Measurements from ENCODE around the gene SPATA6L. TPM values are rescaled to one million over a fixed set of nuclear protein-coding genes. Genes with fewer than 3 reads are reported as not detected.
"Not testable (repeated sequence)": the region's sequence is repeated elsewhere in the genome, so short reads cannot be mapped to it uniquely, and the experiment has no call there.

Gene SPATA6L
- total RNA-seq, 1 experiment from 2014 or later, result 4.4 TPM

DNA sequence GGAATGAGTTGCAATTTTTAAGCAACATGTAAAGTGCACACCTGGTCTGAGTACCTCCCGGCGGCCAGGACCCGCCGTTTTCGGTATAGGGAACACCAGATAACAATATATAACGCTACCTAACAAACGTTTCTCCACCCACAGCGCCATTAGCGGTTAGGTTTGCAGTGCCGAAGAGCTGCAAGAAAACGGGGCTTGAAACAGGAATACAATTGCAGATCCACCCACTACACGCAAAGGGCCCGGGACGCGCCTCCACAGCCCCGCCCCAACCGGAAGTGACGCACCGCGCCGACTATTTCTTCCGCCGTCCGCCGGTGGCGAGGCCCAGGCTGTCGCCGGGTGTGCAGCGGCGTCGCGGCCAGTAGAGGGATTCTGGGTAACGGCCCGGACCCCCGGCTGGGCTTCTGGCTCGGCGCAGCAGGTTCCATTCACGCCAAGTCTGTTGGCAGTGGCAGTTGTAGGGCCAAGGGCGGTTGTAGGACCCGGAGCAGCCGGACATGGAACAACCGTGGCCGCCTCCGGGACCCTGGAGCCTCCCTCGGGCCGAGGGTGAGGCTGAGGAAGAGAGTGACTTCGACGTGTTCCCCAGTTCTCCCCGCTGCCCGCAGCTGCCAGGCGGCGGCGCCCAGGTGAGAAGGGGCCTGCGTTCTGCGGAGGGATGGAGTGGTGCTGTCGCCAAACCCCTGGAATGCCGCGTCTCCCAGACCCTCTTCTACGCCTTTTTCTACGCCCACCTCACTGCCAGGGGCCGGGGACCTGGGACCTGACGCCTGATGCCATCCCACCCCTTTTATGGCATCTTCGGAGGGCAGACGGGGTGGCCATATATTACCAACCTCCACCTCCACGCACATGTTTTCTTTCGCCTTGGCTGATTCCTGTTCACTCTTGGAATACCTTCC, 13.2 kb upstream of the SPATA6L start, which contains the start of gene CDC37L1:
Gene CDC37L1 (plus strand): TSS at position 302 of the 905 bp plus-strand sequence. CDS start 199 bp downstream, at position 501.
- in situ Hi-C loops (cut with HindIII; ENCODE audit: low pct_unique_long_range_greater_than_20kb, low sequenced_read_pairs), result no loop called here
- peak; percentile 92 for DNase-seq (ENCODE audit: low read depth)

GRCh38 chr9:4678679-4679267, 12.5 kb upstream of the SPATA6L start:
- peak; percentile 65 for DNase-seq (ENCODE audit: low read depth)
- in situ Hi-C loops (cut with HindIII; ENCODE audit: low pct_unique_long_range_greater_than_20kb, low sequenced_read_pairs), result no loop called here

DNA sequence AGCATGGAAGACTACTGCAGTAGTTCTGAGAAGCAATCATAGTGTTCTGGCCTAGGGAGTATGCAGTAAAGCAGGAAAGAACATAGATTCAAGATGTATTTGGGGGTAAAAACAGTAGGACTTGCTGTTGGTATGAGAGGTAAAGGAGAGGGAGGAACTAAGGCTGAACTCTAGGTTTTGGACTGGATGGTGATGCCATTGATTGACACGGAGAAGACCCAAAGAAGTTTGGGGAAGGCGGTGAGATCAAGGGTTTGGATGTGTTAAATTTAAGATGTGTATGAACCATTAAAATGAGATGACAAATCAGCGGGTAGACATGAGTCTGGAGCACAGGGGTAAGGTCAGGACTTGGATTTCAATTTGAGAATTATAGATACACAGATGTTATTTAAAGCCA, 11.1 kb upstream of the SPATA6L start:
- in situ Hi-C loops (cut with HindIII; ENCODE audit: low pct_unique_long_range_greater_than_20kb, low sequenced_read_pairs), result no loop called here
- no peak for DNase-seq (ENCODE audit: low read depth)

DNA sequence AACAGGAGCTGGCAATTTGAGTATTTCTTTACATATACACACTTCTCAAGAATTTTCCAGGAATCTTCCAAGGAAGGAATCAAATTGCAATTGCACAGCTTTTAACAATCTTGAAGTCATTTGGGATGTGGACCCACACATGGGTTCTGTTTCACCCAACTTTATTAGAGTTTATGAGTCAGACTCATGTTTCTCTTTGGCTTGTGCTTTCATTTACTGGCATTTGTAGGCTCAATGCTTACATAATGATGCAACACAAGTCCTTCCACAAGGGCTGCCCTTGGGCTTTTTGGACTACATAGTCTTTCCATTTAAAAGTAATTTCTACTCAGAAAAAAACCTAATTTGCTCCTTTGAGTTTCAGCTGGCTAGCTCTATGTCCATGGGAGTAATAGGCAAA, 8.5 kb upstream of the SPATA6L start:
- no peak for DNase-seq (ENCODE audit: low read depth)

GRCh38 chr9:4671737-4672136, 5.5 kb upstream of the SPATA6L start:
- in situ Hi-C loops (cut with HindIII; ENCODE audit: low pct_unique_long_range_greater_than_20kb, low sequenced_read_pairs), result no loop called here
- DNase-seq (ENCODE audit: low read depth), result no peak

More for the DNA sequence above, 8.5 kb upstream of the SPATA6L start:
- in situ Hi-C loops (cut with HindIII; ENCODE audit: low pct_unique_long_range_greater_than_20kb, low sequenced_read_pairs), result no loop called here

DNA sequence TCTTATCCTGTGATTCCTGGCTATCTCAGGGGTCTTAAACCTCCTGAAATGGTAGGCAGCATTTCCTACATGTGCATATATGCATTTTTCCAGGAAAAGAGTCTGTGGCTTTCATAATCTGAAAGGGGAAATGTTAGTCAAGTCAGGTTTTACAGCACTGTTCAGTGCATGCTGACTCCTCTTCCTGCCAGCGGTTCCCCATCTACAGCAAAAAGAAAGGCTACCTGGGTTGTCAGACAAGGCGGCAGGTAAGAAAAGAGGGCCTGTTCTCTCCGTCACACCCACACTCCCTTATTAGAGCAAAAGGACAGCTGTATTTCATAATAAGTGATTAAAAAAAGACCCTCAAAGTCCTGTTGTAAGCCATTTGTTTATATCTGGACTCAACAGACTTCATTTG, 4.3 kb upstream of the SPATA6L start:
- no peak for DNase-seq (ENCODE audit: low read depth)
- in situ Hi-C loops (cut with HindIII; ENCODE audit: low pct_unique_long_range_greater_than_20kb, low sequenced_read_pairs), result no loop called here

GRCh38 chr9:4669890-4670289, 3.6 kb upstream of the SPATA6L start:
- DNase-seq (ENCODE audit: low read depth), result no peak
- in situ Hi-C loops (cut with HindIII; ENCODE audit: low pct_unique_long_range_greater_than_20kb, low sequenced_read_pairs), result no loop called here

GRCh38 chr9:4668604-4669003, 2.3 kb upstream of the SPATA6L start:
- DNase-seq (ENCODE audit: low read depth), result no peak
- in situ Hi-C loops (cut with HindIII; ENCODE audit: low pct_unique_long_range_greater_than_20kb, low sequenced_read_pairs), result no loop called here

DNA sequence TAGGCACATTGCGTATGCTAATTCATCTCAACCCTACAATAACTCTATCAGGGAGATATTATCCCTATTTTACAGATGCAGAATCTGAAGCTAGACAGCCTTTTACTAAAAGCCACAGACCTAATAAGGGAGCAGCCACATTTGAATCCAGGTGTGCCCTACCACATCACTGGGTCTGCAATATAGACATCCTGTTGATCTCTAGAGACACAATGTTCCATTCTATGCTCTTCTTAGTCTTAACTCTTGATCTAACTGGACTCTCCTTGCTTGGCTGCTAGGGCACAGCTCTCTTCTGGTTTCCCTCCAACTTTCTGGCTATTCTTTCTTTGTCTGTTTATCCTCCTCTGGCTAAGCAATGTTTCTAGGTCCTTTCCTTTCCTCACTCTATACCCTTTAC, 1.4 kb upstream of the SPATA6L start:
- no peak for DNase-seq (ENCODE audit: low read depth)
- in situ Hi-C loops (cut with HindIII; ENCODE audit: low pct_unique_long_range_greater_than_20kb, low sequenced_read_pairs), result no loop called here

DNA sequence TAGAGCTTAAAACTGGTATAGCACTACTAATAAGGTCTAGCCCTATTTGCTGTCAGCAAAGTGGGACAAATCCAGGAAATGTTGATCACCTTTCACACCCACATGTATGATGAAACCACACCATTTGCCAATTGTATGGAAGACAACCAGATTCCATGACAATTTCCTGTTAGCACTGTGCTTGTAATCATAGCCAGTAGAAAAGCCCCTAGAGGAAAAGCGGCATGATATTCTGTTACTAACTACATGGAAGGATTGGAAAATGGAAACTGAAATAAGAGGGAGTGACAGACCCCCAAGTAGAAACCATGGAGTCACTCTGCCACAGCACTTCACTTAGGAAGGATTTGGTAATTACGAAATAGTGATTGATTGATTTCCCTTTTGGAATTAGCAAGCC, 923 bp downstream of the SPATA6L start:
- peak; percentile 36 for DNase-seq (ENCODE audit: low read depth)
- in situ Hi-C loops (cut with HindIII; ENCODE audit: low pct_unique_long_range_greater_than_20kb, low sequenced_read_pairs), result no loop called here

DNA sequence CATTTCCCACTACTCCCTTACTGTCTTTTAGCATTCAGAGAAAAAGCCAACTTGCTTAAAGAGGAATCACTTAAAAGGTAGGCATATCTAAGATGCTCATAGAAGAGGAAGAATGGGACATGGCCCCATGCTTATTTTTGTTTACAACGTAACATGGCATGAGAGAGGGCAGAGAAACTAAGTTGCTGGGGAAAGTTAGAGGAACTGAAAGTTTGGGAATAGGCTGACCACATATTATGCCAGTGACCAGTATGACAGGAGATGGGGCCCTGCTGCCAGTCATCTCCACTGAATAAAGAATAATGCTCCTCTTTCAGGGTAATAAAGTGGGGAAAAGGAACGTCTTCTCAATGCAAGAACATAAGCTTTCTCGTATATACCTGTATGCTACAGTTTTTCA, 2.3 kb downstream of the SPATA6L start:
- no peak for DNase-seq (ENCODE audit: low read depth)
- in situ Hi-C loops (cut with HindIII; ENCODE audit: low pct_unique_long_range_greater_than_20kb, low sequenced_read_pairs), result no loop called here

DNA sequence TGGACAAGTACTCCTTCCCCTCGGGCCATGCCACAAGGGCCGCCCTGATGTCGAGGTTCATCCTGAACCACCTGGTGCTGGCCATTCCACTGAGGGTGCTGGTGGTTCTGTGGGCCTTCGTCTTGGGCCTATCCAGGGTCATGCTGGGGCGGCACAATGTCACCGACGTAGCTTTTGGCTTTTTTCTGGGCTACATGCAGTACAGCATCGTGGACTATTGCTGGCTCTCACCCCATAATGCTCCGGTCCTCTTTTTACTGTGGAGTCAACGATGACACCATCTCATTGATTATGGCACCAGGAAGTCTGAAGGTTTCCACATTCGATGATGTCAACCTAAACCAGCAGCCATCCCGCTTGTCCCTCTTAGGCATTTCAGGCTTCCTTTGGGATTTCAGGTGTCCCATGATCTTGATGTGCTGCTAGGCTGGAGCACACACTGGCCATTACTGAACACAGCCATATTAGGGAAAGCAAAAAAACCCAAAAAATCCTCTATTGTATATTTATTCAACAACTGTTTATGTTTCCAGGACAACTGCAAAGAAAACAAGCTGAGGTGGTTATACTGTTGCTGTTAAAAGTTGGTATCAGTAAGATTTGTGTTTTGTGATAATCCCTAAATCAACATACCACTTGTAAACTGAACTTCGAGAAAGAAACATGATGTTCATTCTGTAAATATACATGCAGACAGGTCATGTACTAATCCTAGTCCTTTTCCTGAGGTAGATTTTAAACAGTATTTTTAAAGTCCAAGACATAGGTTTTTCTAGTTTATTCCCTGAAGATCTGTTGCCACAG, 3.1 kb downstream of the SPATA6L start:
- DNase-seq (ENCODE audit: low read depth), result peak; percentile 33
- in situ Hi-C loops (cut with HindIII; ENCODE audit: low pct_unique_long_range_greater_than_20kb, low sequenced_read_pairs), result no loop called here

DNA sequence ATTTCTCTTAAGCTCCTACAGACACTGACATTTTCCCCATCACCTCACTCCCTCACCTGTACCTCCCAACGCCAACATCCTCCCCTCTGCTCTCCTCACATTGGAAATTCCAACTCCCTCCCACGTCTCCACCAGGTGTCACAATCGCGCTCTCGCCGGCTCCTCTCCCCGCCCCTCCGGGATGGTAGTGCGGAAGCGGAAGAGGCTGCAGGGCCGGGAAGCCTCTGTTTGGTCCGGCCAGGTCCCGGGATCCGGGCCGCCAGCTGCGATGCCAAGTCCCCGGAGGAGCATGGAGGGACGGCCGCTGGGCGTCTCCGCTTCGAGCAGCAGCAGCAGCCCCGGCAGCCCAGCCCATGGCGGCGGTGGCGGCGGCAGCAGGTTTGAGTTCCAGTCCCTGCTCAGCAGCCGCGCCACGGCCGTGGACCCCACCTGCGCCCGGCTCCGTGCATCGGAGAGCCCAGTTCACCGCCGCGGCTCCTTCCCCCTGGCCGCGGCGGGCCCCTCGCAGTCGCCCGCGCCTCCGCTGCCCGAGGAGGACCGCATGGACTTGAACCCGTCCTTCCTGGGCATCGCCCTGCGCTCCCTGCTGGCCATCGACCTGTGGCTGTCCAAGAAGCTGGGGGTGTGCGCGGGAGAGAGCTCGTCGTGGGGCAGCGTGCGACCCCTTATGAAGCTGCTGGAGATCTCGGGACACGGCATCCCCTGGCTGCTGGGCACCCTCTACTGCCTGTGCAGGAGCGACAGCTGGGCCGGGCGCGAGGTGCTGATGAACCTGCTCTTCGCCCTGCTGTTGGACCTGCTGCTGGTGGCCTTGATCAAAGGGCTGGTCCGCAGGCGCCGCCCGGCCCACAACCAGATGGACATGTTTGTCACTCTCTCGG, 3.9 kb downstream of the SPATA6L start, which contains the start of gene PLPP6:
Gene PLPP6 (plus strand): TSS at position 187 of the 881 bp plus-strand sequence. CDS start 82 bp downstream, at position 269.
- in situ Hi-C loops (cut with HindIII; ENCODE audit: low pct_unique_long_range_greater_than_20kb, low sequenced_read_pairs), result no loop called here
- peak; percentile 86 for DNase-seq (ENCODE audit: low read depth)

- in situ Hi-C loops (cut with HindIII; ENCODE audit: low pct_unique_long_range_greater_than_20kb, low sequenced_read_pairs), result no loop called here
- no peak for DNase-seq (ENCODE audit: low read depth)
Observed at GRCh38 chr9:4661611-4662010, 4.7 kb downstream of the SPATA6L start.

GRCh38 chr9:4661165-4661564, 5.1 kb downstream of the SPATA6L start:
- DNase-seq (ENCODE audit: low read depth), result no peak
- in situ Hi-C loops (cut with HindIII; ENCODE audit: low pct_unique_long_range_greater_than_20kb, low sequenced_read_pairs), result no loop called here

DNA sequence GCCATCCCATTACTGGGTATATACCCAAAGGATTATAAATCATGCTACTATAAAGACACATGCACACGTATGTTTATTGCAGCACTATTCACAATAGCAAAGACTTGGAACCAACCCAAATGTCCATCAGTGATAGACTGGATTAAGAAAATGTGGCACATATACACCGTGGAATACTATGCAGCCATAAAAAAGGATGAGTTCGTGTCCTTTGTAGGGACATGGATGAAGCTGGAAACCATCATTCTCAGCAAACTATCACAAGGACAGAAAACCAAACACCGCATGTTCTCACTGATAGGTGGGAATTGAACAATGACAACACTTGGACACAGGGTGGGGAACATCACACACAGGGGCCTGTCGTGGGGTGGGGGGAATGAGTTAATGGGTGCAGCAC, 5.6 kb downstream of the SPATA6L start:
- in situ Hi-C loops (cut with HindIII; ENCODE audit: low pct_unique_long_range_greater_than_20kb, low sequenced_read_pairs); DNase-seq (ENCODE audit: low read depth): not testable (repeated sequence)

GRCh38 chr9:4657426-4658159, 8.7 kb downstream of the SPATA6L start:
- no peak for DNase-seq (ENCODE audit: low read depth)
- in situ Hi-C loops (cut with HindIII; ENCODE audit: low pct_unique_long_range_greater_than_20kb, low sequenced_read_pairs), result no loop called here

Data from Caki2 (cell line).